HepG2 (cell line): ENCODE measurements around the gene PAN2. TPM values are rescaled to one million over a fixed set of nuclear protein-coding genes. Genes with fewer than 3 reads are reported as not detected.

Experiments used
- ATAC-seq: fragments of 200-7000 bp; cut with Tn5 transposase; 3 replicates; pipeline ENCODE4 v1.9.1; 2020; ENCODE audit warnings: mild to moderate bottlenecking, moderate library complexity
- BruUV-seq: library from RNA; stranded (reverse); fragments of 400-500 nt; replicated peaks from 2 replicates; lab custom pipeline; 2021; lab: Mats Ljungman, UMichigan
- CTCF ChIA-PET: fragments of 300-600 bp; formaldehyde crosslinking; extraction: SDS; loops from one replicate; lab custom pipeline; 2021; ENCODE audit warnings: low total read pairs, inconsistent platforms, low intra/inter-chr PET ratio; lab: Yijun Ruan, JAX
- POLR2A ChIA-PET: fragments of 350-600 bp; sonication (Branson Sonifier 250); formaldehyde crosslinking; loops from one replicate; lab custom pipeline; 2020; ENCODE audit warnings: antibody characterized with exemption, inconsistent platforms; lab: Yijun Ruan, JAX
- DNase-seq: peaks from one replicate; pipeline ENCODE4 v3.0.0-alpha.2; 2015; ENCODE audit warnings: low spot score
- FAIRE-seq: peaks from 3 replicates; lab custom pipeline; 2011; peaks lifted over from hg19 to GRCh38; lab: Jason Lieb, UNC
- H2AFZ ChIP-seq: one replicate; pipeline ENCODE4 v1.6.1; 2011; ENCODE audit warnings: low read length, inconsistent platforms
- H3K27ac ChIP-seq: fragments of 300-600 bp; 3 replicates; pipeline ENCODE4 v1.8.0; 2011; ENCODE audit warnings: mixed run types, mild to moderate bottlenecking, mixed read lengths, low read length, inconsistent platforms; ENCODE audit not compliant: insufficient read depth; ENCODE audit errors: extremely low read length
- H3K27me3 ChIP-seq, 2 experiments: fragments of 200-600 bp in 1 of 2; 2 replicates in 1 of 2; 3 replicates in 1 of 2; pipeline versions ENCODE4 v1.6.0 to v1.8.0; 2011; ENCODE audit warnings: low read length in 2 of 2, mild to moderate bottlenecking in 2 of 2, moderate library complexity in 2 of 2, inconsistent platforms in 1 of 2; ENCODE audit not compliant: insufficient read depth in 2 of 2, control insufficient read depth in 1 of 2
- H3K36me3 ChIP-seq, 2 experiments: fragments of 200-600 bp in 1 of 2; replicated peaks in 1 of 2; 2 replicates in 1 of 2; 3 replicates in 1 of 2; pipeline versions ENCODE4 v1.5.1 to v1.8.0; 2011; ENCODE audit warnings: low read length in 2 of 2, inconsistent platforms in 1 of 2; ENCODE audit not compliant: insufficient read depth in 2 of 2, control insufficient read depth in 1 of 2
- H3K4me1 ChIP-seq: 2 replicates; pipeline ENCODE4 v1.5.1; 2012; ENCODE audit warnings: low read length, inconsistent platforms; ENCODE audit not compliant: insufficient read depth
- H3K4me2 ChIP-seq: 2 replicates; pipeline ENCODE4 v1.6.0; 2011; ENCODE audit warnings: low read depth, low read length, inconsistent platforms
- H3K4me3 ChIP-seq, 3 experiments: fragments of 200-600 bp in 1 of 3; sonication (generic), shearing (Covaris generic) in 1 of 3; replicated peaks in 1 of 3; 2 replicates each; pipeline ENCODE4 v1.5.1; 2011 to 2016; ENCODE audit warnings: low read length in 3 of 3, inconsistent platforms in 2 of 3, low read depth in 2 of 3, mild to moderate bottlenecking in 2 of 3, control low read depth in 1 of 3, mixed read lengths in 1 of 3; ENCODE audit not compliant: insufficient read depth in 1 of 3
- H3K79me2 ChIP-seq: one replicate; pipeline ENCODE4 v1.6.1; 2011; ENCODE audit warnings: low read length, inconsistent platforms; ENCODE audit not compliant: insufficient read depth
- H3K9ac ChIP-seq: 2 replicates; pipeline ENCODE4 v1.6.0; 2011; ENCODE audit warnings: mild to moderate bottlenecking, low read depth, low read length, inconsistent platforms; ENCODE audit not compliant: insufficient read depth
- H3K9me3 ChIP-seq: 2 replicates; pipeline ENCODE4 v1.5.1; 2012; ENCODE audit warnings: mild to moderate bottlenecking, low read length
- H4K20me1 ChIP-seq: 2 replicates; pipeline ENCODE4 v1.6.0; 2011; ENCODE audit warnings: inconsistent platforms, mild to moderate bottlenecking, low read length, moderate library complexity; ENCODE audit not compliant: insufficient read depth
- AGO2 ChIP-seq: fragments of 200-400 bp; formaldehyde crosslinking; optimal IDR thresholded peaks from 2 replicates; pipeline ENCODE3; 2017; ENCODE audit warnings: mild to moderate bottlenecking, low read depth, low read length, moderate library complexity
- CHD2 ChIP-seq: IDR thresholded peaks from 2 replicates; pipeline ENCODE4 v1.6.1; 2011; ENCODE audit warnings: low read depth, low read length, improper control_type of control experiment
- ELF3 ChIP-seq: IDR thresholded peaks from 2 replicates; pipeline ENCODE4 v1.6.1; 2016; ENCODE audit warnings: missing genetic modification reagents, missing compliant biosample characterization
- MED13 ChIP-seq: sonication (generic); formaldehyde crosslinking; IDR thresholded peaks from 2 replicates; pipeline ENCODE4 v1.5.0; 2020; ENCODE audit warnings: missing genetic modification reagents
- SRSF1 ChIP-seq: fragments of 200-400 bp; formaldehyde crosslinking; optimal IDR thresholded peaks from 2 replicates; pipeline ENCODE3; 2017; ENCODE audit warnings: mild to moderate bottlenecking, low read depth, low read length, moderate library complexity
- TBL1XR1 ChIP-seq: fragments of 150-350 bp; IDR thresholded peaks from 2 replicates; pipeline ENCODE4 v1.6.1; 2014; ENCODE audit warnings: borderline replicate concordance, low read length; ENCODE audit not compliant: partially characterized antibody
- TOE1 ChIP-seq: sonication (generic); formaldehyde crosslinking; IDR thresholded peaks from 2 replicates; pipeline ENCODE4 v1.4.0; 2020; ENCODE audit warnings: mild to moderate bottlenecking, missing genetic modification reagents
- ZNF564 ChIP-seq: sonication (generic); formaldehyde crosslinking; IDR thresholded peaks from 2 replicates; pipeline ENCODE4 v1.8.1; 2023; ENCODE audit warnings: mild to moderate bottlenecking, missing genetic modification reagents
- ZNF776 ChIP-seq: sonication (generic); formaldehyde crosslinking; IDR thresholded peaks from 2 replicates; pipeline ENCODE4 v1.4.0; 2020; ENCODE audit warnings: mild to moderate bottlenecking, missing genetic modification reagents
- ZSCAN20 ChIP-seq: sonication (generic); formaldehyde crosslinking; IDR thresholded peaks from 2 replicates; pipeline ENCODE4 v1.4.0; 2020; ENCODE audit warnings: missing genetic modification reagents, mild to moderate bottlenecking, borderline replicate concordance
- WGBS: methylation state at CpG from one replicate; pipeline ENCODE4 v1.1.6; 2017; ENCODE audit warnings: low lambda C conversion rate; 5-methylcytosine and 5-hydroxymethylcytosine counted together
- in situ Hi-C: cut with HindIII; loops from 2 replicates; pipeline ENCODE4 v1.10.0; 2017; ENCODE audit warnings: low pct_unique_long_range_greater_than_20kb; ENCODE audit not compliant: extremely low pct_ligation_motif_present
- intact Hi-C: fragments of 100-400 bp; cut with micrococcal nuclease; formaldehyde crosslinking; loops from one replicate; pipeline ENCODE4 v1.10.0; 2022; ENCODE audit not compliant: unreplicated experiment
- polyA plus RNA-seq, 8 experiments: library from polyadenylated mRNA; depleted of rRNA in 3 of 8; stranded (reverse) in 7 of 8; unstranded in 1 of 8; fragments of >200 nt; fragmentation: Illumina TruSeq in 4 of 8; extraction: Trizol in 4 of 8; gene quantifications; 2 replicates each; pipeline versions ENCODE4 v1.2.1 to v1.2.3, GENCODE V29; 2011 to 2016; ENCODE audit warnings: low read depth in 4 of 8, missing spikeins in 1 of 8, mixed read lengths in 1 of 8; ENCODE audit not compliant: insufficient read depth in 1 of 8
- total RNA-seq, 5 experiments: library from RNA; depleted of rRNA; stranded (reverse); fragments of >200 nt; fragmentation: Illumina TruSeq; extraction: Trizol; gene quantifications; 2 replicates each; pipeline ENCODE4 v1.2.3, GENCODE V29; 2016; ENCODE audit warnings: low read depth in 1 of 5
- TF ChIP-seq, protein P1 (sequence below): sonication (generic); formaldehyde crosslinking; IDR thresholded peaks from 2 replicates; pipeline ENCODE4 v1.4.0; 2020; ENCODE audit warnings: missing genetic modification reagents
- TF ChIP-seq, protein P2 (sequence below): sonication (generic); formaldehyde crosslinking; IDR thresholded peaks from 2 replicates; pipeline ENCODE4 v1.4.0; 2020; ENCODE audit warnings: low read depth, mild to moderate bottlenecking, missing genetic modification reagents
- TF ChIP-seq, protein P3 (sequence below): IDR thresholded peaks from 2 replicates; pipeline ENCODE4 v1.6.1; 2016; ENCODE audit warnings: mild to moderate bottlenecking
- TF ChIP-seq, protein P4 (sequence below): sonication (generic); formaldehyde crosslinking; conservative IDR thresholded peaks from 2 replicates; pipeline ENCODE4 v1.8.0; 2022; ENCODE audit warnings: low read depth, missing genetic modification reagents

PAN2 gene
- total and polyA plus RNA-seq, 2 of the 13 experiments (the other 11 are each of a cell fraction or from before 2014, with no cell fraction given), result 27.2 to 61.1 TPM

DNA sequence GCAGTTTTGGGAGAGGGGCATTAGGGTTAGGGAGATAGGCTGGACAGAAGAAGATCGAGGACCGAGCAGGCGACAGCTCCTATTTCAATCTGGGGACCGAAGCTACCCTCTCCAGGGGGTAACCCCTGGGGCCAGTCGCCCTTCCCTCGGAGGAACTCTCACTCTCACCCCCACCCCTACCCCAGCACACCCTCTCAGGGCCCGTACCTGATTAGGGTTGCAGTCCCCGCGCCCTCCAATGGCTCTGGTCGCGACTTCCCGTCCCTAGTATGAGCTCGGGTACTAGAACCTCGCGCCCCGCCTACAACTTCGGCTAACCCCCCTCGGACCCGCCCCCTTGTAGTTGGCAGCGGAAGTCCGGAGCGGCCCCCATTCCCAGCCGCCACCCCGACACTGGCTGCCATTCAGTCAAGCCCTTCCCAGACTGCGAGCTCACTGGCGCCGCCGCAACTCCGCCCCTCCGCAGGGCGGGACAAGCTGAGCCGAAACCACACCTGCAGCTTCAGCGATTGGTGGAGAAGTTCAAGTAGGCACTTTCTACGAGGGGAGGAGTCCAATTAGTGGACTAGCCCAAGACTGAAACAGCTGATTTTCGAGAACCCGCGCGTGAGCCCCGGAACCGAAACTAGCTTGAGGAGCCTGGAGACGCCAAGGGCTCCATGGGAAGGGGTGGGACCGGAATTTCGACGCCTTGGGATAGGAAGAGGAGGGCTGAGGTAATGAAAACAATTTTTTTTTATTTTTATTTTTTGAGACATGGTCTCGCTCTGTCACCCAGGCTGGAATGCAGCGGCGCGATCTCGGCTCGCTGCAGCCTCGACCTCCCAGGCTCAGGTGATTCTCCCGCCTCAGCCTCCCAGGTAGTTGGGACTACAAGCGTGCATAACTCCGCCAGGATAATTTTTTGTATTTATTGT, 26.3 kb upstream of the PAN2 start, which contains the start of gene STAT2:
Gene STAT2 (minus strand): TSS at position 257 of the 917 bp plus-strand sequence. CDS start 3,536 bp downstream, outside the sequence.
- Histone ChIP-seq H3K4me2 (peak within 1 kb of the TSS; percentile 81), H3K36me3 (peaks cover 7 to 13% of the 10 kb centered on the region in 2 experiments), H3K4me1 (peaks cover 72% of the 10 kb centered on the region), H3K9me3 (no peaks in the 10 kb centered on the region), H3K4me3 (peak within 1 kb of the TSS; percentile 83 to 94 (median 87)), H3K9ac (peak within 1 kb of the TSS; percentile 84), H3K79me2 (peaks cover 21% of the 10 kb centered on the region), H3K27ac (peak within 1 kb of the TSS; percentile 83), H4K20me1 (no peaks in the 10 kb centered on the region), H2AFZ (peak within 1 kb of the TSS; percentile 69), H3K27me3 (no peaks in the 10 kb centered on the region)
- FAIRE-seq, result peak; percentile 97
- ChIA-PET POLR2A (interaction anchor here (0.5 to 7.9 kb wide), 34 partner anchors 9 to 386 kb away, joined by 3 to 81 read pairs (median 5); partner anchors contain the start of genes CNPY2, COQ10A, ESYT1 and IL23A), CTCF (no interaction called here)
- BruUV-seq, result no TSS peak
- in situ Hi-C loops (no loop called here), intact Hi-C loops (loop anchor here (1.0 to 2.0 kb wide), 2 partner anchors 44 to 105 kb away; no protein-coding TSS in a partner anchor)
- ATAC-seq, result peak; percentile 93
- WGBS, result 1% methylated on average over 32 of the region's 54 CpGs
- DNase-seq, result peak; percentile 98
- TF ChIP-seq ZNF776 (CRISPR knock-in tag) (no peak), ZNF564 (CRISPR knock-in tag) (no peak), MED13 (no peak), AGO2 (peak; percentile 67), CHD2 (peak; percentile 42), ZSCAN20 (CRISPR knock-in tag) (no peak), TBL1XR1 (no peak), SRSF1 (peak; percentile 50), TOE1 (CRISPR knock-in tag) (no peak), ELF3 (peak; percentile 45; the same call in 1 of the 2 replicates)
- TF ChIP-seq, protein P1, sequence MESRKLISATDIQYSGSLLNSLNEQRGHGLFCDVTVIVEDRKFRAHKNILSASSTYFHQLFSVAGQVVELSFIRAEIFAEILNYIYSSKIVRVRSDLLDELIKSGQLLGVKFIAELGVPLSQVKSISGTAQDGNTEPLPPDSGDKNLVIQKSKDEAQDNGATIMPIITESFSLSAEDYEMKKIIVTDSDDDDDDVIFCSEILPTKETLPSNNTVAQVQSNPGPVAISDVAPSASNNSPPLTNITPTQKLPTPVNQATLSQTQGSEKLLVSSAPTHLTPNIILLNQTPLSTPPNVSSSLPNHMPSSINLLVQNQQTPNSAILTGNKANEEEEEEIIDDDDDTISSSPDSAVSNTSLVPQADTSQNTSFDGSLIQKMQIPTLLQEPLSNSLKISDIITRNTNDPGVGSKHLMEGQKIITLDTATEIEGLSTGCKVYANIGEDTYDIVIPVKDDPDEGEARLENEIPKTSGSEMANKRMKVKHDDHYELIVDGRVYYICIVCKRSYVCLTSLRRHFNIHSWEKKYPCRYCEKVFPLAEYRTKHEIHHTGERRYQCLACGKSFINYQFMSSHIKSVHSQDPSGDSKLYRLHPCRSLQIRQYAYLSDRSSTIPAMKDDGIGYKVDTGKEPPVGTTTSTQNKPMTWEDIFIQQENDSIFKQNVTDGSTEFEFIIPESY, result no peak
- TF ChIP-seq, protein P2, sequence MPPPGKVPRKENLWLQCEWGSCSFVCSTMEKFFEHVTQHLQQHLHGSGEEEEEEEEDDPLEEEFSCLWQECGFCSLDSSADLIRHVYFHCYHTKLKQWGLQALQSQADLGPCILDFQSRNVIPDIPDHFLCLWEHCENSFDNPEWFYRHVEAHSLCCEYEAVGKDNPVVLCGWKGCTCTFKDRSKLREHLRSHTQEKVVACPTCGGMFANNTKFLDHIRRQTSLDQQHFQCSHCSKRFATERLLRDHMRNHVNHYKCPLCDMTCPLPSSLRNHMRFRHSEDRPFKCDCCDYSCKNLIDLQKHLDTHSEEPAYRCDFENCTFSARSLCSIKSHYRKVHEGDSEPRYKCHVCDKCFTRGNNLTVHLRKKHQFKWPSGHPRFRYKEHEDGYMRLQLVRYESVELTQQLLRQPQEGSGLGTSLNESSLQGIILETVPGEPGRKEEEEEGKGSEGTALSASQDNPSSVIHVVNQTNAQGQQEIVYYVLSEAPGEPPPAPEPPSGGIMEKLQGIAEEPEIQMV (CRISPR knock-in tag), result no peak
- TF ChIP-seq, protein P3, sequence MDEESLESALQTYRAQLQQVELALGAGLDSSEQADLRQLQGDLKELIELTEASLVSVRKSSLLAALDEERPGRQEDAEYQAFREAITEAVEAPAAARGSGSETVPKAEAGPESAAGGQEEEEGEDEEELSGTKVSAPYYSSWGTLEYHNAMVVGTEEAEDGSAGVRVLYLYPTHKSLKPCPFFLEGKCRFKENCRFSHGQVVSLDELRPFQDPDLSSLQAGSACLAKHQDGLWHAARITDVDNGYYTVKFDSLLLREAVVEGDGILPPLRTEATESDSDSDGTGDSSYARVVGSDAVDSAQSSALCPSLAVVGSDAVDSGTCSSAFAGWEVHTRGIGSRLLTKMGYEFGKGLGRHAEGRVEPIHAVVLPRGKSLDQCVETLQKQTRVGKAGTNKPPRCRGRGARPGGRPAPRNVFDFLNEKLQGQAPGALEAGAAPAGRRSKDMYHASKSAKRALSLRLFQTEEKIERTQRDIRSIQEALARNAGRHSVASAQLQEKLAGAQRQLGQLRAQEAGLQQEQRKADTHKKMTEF (CRISPR knock-in tag), result no peak
- TF ChIP-seq, protein P4, sequence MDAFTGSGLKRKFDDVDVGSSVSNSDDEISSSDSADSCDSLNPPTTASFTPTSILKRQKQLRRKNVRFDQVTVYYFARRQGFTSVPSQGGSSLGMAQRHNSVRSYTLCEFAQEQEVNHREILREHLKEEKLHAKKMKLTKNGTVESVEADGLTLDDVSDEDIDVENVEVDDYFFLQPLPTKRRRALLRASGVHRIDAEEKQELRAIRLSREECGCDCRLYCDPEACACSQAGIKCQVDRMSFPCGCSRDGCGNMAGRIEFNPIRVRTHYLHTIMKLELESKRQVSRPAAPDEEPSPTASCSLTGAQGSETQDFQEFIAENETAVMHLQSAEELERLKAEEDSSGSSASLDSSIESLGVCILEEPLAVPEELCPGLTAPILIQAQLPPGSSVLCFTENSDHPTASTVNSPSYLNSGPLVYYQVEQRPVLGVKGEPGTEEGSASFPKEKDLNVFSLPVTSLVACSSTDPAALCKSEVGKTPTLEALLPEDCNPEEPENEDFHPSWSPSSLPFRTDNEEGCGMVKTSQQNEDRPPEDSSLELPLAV (CRISPR knock-in tag), result no peak
